Cardiac fibroblast (primary cell): ENCODE results near the gene KAZN.

ENCODE experiments used
- DNase-seq, 2 donors: peaks; one replicate each; pipeline versions ENCODE4 v3.0.0 to v3.0.0-alpha.2; 2010; ENCODE audit warnings: low read depth in 2 of 2
- H3K4me3 ChIP-seq, 2 donors: replicated peaks in 1 of 2; 1 replicate in 1 of 2; 2 replicates in 1 of 2; pipeline ENCODE4 v1.5.1; 2011; ENCODE audit warnings: low read depth in 2 of 2, low read length in 2 of 2, mild to moderate bottlenecking in 2 of 2, moderate library complexity in 1 of 2
- CTCF ChIP-seq: IDR thresholded peaks from one replicate; pipeline ENCODE4 v1.5.1; 2011; ENCODE audit warnings: low read depth, mild to moderate bottlenecking, low read length, inconsistent platforms

The KAZN gene

GRCh38 chr1:15066191-15066590, 467.7 kb downstream of the KAZN start:
- TF ChIP-seq CTCF = no peak
- DNase-seq = no peak
- no peak overlapping the region for H3K4me3 ChIP-seq

DNA sequence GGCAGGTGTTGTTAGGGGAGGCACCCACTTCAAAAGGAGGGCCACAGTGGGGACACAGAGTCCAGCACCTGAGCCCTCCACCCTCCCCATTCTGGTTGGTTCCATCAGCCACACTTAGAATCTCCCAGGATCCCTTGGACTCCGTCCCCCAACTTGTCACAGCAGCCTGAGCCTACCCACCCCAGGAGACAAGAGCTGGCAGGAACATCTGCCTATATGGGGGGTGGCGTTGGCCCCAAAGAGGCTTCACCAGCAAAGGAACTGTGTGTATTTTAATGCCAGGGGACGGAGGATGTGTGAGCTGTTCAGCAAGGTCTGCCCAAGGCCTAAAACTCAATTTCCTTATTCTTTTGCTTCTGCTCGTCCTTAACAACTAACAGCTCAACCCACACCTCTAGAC, 468.7 kb downstream of the KAZN start:
- no peak overlapping the region for H3K4me3 ChIP-seq
- TF ChIP-seq CTCF = no peak
- DNase-seq = no peak

GRCh38 chr1:15068152-15068551, 469.7 kb downstream of the KAZN start:
- TF ChIP-seq CTCF = no peak
- no peak for DNase-seq
- H3K4me3 ChIP-seq = no peak overlapping the region

DNA sequence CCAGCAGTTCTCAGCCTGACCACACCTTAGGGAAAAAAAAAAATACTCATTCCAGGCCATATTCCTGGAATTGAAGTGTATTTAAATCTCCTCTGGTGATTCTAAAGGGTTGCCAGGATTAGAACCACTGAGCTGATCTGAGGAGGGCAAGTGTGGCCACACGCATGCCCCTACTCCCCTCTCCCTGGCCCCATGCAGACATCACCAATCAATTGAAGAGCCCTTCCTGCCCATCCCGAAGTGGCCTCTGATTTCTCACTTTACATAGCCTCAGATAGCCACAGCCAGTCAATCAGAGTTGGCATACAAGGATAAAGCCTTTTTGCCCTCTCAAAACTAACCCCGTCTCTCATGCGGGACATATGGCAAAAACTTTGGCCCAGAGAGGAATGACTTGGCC, 470.5 kb downstream of the KAZN start:
- no peak for TF ChIP-seq CTCF
- H3K4me3 ChIP-seq = no peak overlapping the region
- DNase-seq = no peak

DNA sequence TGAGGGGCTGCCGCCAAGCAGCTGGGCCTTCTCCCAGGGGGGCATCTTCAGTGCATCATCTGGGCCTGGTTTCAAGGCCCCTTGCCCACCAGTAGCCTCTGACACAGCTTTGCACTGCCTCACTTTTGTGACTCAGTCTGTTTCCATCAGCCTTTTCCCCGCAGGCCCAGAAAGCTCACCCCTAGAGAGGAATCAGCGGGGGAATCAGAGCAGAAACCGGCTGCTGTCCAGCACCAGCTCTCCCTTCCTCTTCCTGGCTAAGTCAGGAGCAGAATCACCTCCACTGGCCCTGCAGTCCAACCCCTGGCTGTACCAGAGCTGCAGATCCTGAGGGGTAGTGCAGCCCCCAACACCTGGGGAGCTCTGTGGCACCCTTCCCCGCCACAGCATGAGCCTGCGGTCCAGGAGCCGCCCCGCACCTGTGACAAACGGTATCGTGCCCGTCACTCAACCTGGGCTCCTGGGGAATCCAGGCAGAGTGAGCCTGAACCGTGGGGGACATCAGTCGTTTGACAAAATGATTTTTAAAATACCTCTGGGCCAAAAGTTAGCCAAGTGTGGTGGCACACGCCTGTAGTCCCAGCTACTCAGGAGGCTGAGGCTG, 471.8 kb downstream of the KAZN start:
- no peak for DNase-seq
- no peak for TF ChIP-seq CTCF
- no peak overlapping the region for H3K4me3 ChIP-seq

DNA sequence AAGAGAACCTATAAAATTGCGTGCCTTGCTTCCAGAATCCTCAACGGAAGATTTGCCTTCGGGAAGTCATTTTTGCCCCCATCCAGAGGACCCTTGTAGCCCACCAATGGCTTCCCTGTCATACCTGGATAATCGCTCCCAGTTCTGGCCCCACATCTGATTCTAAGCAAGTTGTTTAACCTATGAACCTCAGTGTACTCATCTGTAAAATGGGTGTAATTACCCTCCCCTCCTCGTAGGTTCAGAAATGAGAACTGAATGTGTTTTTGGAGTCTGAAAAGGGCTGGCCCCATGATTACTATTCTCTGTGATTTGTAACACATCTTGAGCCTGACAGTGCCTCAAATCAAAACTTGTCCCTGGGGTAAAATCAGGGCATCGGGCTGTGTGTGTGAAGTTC, 473.5 kb downstream of the KAZN start:
- no peak for DNase-seq
- no peak for TF ChIP-seq CTCF
- H3K4me3 ChIP-seq = no peak overlapping the region

GRCh38 chr1:15073799-15074308, 475.4 kb downstream of the KAZN start:
- no peak for DNase-seq
- no peak for TF ChIP-seq CTCF

More at GRCh38 chr1:15073799-15074308, 475.4 kb downstream of the KAZN start:
- H3K4me3 ChIP-seq = no peak overlapping the region
